Daoy (cell line): Measurements from ENCODE around the gene LBP. TPM values are rescaled to one million over a fixed set of nuclear protein-coding genes. Genes with fewer than 3 reads are reported as not detected.
"Not testable (repeated sequence)": the region's sequence is repeated elsewhere in the genome, so short reads cannot be mapped to it uniquely, and the experiment has no call there.

ENCODE experiments used
- DNase-seq: peaks from one replicate; pipeline ENCODE4 v3.0.0-alpha.2; 2015; ENCODE audit warnings: low read depth
- total RNA-seq: library from RNA; depleted of rRNA; stranded (reverse); fragments of >200 nt; shearing (Covaris generic); gene quantifications from 2 replicates; pipeline ENCODE4 v1.2.3, GENCODE V29; 2014; rRNA removed

The LBP gene
- total RNA-seq, 1 experiment from 2014 or later = not detected

DNA sequence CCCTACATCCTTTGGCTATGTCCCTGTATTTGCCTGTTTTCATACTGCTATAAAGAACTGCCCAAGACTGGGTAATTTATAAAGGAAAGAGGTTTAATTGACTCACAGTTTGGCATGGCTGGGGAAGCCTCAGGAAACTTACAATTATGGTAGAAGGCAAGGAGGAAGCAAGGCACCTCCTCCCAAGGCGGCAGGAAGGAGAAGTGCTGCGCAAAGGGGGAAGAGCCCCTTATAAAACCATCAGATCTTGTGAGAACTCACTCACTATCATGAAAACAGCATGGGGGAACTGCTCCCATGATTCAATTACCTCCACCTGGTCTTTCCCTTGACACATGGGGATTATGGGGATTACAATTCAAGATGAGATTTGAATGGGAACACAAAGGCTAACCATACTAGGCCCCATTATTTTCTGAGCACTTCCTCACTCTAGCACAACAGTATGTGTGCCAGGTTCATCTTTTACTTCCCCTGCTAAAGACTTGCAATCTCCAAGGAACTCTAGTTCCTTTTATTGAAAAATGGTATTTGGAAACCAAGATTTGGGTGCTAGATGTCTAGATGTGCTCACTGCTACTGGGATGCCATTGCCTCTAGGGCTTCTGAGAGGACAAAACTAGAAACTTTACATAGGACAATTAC is 49.6 kb downstream of the LBP start:
- DNase-seq = not testable (repeated sequence)

DNA sequence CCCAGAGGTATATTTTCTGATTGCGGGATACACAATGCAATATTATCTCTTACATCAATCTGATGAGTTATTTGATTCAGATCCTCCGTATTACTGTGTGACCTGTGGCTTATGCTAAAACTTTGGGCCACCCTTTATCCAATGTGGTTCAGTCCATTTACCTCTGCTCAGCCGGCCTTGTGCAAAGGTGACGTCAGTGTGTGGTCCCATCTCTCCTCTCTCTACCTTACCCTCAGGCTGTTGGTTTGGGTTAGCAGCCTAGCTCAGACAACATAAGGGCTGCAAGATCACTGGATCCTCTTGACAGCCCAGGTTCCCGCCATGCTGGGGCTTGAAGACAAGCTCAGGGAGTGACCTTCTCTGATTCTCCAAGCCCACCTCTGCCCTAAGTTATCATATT is 55.8 kb downstream of the LBP start:
- DNase-seq = no peak

GRCh38 chr20:38402816-38403215 is 56.5 kb downstream of the LBP start:
- no peak for DNase-seq

- no peak for DNase-seq
These were observed 57.7 kb downstream of the LBP start for GRCh38 chr20:38404016-38404415.

- DNase-seq = no peak
These were observed 58.9 kb downstream of the LBP start for GRCh38 chr20:38405132-38405531.

DNA sequence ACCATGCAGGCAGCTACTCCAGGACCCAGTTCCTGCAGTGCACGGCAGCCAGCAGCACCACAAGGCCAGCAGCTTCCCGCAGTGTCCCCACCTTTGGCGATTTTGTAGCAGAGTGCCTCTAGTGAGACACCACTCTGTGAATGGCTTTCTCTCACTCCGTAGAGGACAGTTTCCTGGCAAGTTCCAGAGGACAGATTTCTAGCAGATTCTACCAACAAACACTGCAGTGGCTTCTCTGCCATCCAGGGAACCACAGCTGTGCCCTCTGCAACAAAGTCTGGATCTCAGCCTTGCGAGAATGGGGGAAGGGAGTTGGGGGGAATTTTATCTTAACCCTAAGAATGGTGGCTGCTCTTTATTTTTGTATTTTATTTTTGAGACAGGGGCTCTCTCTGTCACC is 60.2 kb downstream of the LBP start:
- DNase-seq = no peak

- no peak for DNase-seq
These were observed 61.0 kb downstream of the LBP start for GRCh38 chr20:38407321-38407720.

DNA sequence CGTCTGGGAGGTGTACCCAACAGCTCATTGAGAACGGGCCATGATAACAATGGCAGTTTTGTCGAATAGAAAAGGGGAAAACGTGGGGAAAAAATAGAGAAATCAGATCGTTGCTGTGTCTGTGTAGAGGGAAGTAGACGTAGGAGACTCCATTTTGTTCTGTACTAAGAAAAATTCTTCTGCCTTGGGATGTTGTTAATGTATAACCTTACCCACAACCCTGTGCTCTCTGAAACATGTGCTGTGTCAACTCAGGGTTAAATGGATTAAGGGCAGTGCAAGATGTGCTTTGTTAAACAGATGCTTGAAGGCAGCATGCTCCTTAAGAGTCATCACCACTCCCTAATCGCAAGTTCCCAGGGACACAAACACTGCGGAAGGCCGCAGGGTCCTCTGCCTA is 61.5 kb downstream of the LBP start:
- not testable (repeated sequence) for DNase-seq

DNA sequence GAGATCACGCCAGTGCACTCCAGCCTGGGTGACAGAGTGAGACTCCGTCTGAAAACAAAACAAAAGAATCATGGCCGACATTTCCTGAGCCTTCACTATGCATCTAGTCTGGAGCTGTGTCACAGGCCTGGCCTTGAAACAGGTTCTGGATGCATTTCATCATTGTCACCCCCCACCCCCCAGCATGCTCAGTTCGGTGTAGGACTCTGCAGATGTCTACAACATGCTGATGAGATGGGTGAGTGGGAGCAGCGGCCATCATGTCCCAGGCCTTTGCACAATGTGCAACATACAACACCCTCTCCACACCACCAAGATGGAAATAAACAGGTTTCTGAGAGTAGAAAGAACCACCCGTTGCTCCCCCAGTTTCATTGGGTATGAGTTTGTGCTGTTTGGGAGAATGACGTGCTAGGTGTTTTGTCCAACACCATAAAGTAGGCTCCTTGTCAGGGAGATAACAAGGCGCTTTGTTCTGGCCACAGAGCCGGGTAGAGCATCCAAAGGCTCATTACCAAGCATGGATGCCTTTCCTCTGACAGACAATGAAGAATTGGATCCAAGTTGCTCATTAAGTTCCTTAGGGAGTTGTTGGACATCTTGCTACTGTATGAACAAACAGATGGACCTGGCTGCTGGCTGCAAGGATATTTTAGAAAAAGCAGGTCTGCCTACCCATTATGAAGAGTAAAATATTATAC is 66.7 kb downstream of the LBP start:
- no peak for DNase-seq

DNA sequence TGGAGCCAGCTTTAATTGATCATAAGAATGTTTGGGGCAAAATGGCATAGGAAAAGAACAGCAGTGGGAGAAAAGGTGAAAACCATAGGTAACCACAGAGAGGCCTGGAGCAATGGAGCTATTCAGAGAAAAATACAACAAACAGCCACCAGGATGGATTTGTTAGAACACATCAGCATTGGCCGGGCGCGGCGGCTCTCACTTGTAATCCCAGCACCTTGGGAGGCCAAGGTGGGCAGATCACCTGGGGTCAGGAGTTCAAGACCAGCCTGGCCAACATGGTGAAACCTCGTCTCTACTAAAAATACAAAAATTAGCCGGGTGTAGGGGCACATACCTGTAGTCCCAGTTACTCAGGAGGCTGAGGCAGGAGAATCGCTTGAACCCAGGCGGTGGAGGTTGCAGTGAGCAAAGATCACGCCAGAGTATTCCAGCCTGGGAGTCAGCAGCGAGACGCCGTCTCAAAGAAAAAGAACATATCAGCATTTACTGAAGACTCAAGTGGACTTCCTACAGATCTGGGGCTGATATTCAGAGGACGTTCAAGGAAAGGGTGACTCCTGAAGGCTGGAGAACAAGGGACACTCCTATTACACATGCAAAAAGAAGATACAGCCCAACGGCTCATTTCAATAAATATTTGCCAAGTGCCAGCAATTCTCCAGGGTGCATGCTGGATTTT is 68.6 kb downstream of the LBP start:
- no peak for DNase-seq

DNA sequence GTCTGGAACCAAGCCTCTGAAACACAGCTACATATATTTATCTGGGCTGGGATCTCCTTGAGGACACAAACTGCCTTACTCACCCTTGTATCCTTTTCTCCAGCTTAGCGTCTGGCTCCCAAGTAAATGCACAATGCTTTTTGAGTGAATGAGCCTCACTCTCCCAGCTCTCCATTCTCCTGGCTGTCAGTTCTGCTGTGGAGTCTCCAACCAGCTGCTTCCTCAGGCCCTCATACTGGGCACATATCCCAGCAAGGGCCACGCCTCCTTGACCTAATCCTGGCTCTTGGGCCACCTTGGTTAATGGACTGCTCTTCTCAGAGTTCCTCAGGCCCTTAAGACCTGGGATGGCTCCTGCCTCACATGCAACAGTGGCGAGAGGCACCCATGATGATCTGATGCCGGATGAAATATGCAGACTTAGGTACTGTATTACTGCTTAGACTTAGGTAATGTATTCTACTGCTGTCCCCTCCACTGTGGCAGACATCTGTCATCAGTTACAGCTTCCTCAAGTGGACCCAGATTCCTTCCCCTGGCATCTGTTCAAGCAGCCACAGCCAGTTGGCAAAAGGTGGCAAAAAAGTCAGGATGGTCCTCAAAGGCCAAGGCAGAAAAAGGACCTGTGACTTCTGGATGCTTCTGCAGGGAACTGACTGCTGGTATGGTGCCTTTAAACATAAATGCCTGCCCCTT is 72.4 kb downstream of the LBP start:
- DNase-seq = no peak

DNA sequence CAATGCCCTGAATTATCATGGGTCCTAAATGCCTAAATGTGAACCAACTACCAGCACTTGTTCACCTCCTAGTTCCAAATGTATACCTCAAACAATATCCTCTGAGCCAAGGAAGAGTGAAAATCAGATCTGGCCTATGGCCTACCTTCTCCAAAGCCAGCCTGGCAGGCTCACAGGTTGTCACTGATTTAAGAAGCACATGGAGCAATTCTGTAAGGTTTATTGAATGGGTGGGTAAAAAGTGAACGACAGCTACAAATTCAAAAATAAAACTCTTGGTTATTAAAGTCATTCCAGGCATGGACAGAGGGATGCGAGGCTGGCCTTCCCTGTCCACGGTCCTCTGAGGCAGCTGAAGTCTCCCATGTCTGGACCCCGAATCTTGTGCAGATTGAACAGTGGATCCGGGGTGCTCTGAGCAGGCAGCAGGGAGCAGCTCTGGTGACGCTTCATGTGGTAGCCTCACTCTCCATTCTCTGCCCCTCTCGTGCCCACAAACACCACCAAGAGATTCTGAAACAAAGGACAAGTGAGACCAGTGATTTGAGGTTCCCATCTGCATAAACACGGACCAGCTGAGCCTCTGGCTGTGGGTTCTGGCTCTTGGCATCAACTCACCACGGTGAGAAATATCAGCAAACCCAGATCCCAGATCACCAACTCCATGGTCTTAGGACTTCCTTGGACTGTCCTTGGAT is 74.3 kb downstream of the LBP start:
- no peak for DNase-seq

DNA sequence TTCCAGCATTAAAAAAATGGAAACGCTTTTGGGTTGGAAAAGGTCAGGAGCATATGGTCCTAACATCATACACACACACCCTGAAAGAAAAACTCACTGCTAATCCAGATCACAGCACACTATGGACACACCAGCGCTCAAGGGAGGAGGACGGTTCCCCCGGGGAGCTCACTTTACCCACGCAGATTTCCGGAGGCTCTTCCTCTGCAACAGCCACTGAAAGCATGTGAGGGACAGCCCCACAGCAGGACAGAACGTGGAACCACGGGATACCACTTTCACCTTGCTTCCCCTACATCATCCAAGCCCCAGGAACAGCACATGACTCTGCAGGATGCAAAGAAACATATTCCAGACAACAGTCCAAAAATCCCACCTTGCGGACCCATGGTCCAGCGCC is 75.6 kb downstream of the LBP start:
- no peak for DNase-seq

DNA sequence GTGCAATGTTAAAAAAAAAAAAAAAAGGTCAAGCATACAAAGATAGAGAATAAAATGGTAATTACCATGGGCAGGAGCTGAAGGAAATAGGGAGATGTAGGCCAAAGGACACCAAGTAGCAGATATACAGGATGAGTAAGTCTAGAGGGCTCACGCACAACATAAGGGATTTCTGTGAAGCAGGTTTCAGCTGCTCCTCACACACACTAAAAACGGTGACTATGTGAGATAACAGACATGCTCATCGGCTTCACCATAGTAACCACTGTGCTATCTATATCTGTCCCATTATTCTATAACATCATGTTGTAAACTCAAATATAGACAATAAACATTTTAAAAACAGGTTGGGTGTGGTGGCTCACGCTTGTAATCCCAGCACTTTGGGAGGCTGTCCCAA is 77.3 kb downstream of the LBP start:
- DNase-seq = no peak

DNA sequence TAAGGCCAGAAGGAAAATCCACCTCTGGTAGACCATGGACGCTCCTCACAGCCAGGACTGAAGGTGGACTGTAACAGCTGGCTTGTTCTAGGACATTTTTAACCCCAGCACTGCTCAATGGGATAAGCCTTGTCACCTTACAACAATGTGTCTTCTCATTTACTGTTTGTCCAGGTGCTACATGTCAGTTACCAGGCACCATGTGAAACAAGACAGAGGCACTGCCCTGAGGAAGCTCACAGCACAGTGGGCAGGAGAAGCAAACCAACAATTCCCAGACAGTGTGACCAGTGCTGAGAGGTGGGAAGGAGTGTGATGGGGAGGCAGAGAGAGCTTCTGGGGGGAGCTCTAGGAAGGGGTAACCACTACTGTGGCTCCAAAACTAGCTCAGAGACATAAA is 78.1 kb downstream of the LBP start:
- DNase-seq = no peak

DNA sequence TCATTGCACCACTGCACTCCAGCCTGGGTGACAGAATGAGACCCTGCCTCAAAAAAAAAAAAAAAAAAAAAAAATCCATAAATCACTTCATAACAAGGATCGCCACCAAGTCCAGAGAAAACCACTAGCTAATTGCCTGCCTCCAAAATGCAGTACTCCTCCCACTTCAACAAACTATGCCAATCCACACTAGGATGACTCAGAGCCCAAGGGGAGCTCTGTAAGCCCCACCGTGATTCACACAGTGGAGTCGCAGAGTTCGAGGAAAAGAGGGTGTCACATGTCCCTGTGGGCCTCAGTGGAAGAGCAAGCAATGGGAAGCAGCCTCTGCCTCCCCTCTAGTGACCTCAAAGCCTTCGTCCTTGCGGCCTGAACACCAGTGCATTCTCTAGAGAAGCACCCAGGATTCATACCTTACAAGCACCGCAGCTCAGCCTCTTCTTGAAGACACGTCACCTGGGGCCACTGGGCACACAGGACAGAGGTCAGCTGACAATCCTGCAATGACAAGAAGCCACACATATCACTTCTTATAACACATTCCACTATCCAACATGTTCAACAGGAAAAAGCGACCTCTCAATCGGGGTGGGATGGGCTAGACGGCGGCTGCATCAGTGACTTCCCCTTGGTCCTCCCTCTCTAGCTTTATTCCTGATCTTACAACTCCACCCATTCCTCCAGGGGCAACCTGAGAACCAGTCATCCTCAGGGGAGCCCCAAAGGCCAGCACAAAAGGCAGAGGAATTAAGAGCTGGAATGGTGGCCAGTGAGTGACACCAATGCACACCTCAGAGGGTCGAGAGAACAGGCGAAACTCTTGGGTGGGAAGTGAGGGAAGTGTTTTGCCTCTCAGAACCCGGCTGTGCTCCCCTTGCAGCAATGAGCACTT is 80.0 kb downstream of the LBP start:
- DNase-seq = peak; percentile 89

Other genes starting within 250 kb of the LBP start
- 27.3 and 33.4 TPM in 2 replicates for gene TGM2, start 181.2 kb upstream of the LBP start, total RNA-seq
- 0.30 and 1.0 TPM in 2 replicates for gene KIAA1755, start 85.7 kb upstream of the LBP start, total RNA-seq
- gene BPI, start 42.3 kb upstream of the LBP start, total RNA-seq = 0.09 TPM in 1 of 2 replicates, not detected in the other
- 18.9 and 24.2 TPM in 2 replicates for gene SNHG17, start 88.8 kb downstream of the LBP start, total RNA-seq
- gene RALGAPB, start 126.4 kb downstream of the LBP start, total RNA-seq = 14.1 and 17.8 TPM in 2 replicates
- not detected in 2 replicates for gene ADIG, start 234.7 kb downstream of the LBP start, total RNA-seq